Glomerular visceral epithelial cell (primary cell): ENCODE results near the gene LEMD1.

ENCODE experiments used
- DNase-seq: peaks from one replicate; pipeline ENCODE4 v3.0.0-alpha.2; 2016; ENCODE audit errors: extremely low spot score

Gene LEMD1, protein sequence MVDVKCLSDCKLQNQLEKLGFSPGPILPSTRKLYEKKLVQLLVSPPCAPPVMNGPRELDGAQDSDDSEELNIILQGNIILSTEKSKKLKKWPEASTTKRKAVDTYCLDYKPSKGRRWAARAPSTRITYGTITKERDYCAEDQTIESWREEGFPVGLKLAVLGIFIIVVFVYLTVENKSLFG

DNA sequence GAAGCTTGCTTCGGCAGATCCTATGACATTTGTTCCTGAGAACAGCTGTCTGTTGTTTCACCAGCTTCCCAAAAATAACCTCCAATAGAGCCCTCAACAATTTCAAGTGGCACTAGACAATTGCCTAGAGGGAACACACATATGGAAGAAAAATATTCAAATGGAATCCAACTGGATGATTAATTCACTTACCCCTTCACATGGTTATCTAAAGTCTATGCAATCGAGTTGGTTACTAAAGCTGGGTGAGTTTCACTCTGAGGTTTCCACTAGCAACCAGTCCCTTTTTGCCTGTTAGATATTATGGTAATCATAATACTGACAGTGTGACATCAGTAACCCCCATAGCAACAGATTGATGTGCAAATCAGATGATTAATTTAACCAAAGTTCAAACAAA lies at the start of gene LEMD1:
Gene LEMD1, minus strand, starts transcription at position 259 of the 400 bp plus-strand sequence. CDS start 1,520 bp downstream, outside the sequence.
- DNase-seq: no peak

DNA sequence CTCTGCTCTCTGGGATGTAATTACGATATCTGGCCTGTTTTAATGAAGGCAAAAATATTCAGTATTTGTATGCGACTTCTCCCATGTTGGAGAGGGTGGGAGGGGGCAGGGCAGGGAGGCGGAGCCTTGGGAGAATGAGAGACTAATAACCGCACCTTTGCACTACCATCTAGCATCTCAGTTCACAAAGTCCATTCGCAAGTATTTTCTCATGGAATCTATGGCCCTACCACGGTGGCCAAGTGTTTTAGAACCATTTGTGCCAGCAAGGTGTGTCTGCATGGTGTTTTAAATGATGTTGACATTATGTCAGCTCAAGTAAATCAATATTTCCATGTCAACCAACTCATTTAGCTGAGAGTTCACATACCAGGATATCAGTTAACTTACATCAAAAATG lies 48.3 kb upstream of the LEMD1 start:
- DNase-seq: no peak

DNA sequence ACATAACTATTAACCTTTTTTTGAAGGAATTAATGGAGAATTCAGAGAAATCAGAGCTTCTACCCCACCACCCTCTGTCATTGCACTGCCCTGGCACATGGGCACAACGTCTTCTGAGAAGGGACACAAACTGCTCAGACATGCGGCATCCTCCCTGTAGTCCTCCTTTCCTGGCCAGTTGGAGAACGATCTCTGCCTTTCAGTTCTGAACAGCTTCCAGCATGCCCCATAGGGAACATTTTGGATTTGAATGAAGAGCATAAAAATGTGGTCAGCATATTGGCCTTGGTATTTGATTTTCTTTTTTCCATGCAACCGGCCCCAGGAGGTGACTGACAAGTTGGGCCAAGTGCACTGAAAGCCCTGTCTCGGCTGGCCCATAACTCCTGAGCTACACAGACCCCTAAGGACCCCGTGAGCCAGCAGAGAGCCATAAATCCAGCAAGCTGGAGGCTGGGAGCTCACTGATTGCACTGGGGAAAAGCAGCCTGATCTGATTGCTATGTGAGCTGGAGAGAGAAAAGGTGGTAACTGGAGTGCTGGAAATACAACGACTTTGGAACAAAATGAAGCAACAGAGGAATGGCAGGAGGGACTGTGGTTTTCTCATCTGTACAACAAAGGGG lies 44.9 kb upstream of the LEMD1 start:
- no peak for DNase-seq

DNA sequence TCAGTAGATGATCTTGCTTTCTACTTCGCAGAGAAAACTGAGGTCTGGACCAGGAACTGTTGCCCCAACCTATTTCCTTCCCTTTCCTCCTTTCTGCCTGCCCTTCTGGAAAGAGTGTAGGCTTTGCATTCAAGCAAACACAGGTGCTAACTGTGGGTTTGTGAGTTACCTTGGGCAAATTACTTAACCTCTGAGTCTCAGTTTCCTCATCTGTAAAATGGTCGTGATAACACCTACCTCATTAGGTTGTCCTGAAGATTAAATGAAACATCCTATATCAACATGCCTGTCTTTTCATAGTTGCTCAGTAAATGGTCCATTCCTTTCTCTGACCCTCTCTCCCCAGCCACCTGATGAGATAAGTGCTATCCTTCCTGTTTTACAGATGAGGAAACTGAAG lies 43.5 kb upstream of the LEMD1 start:
- DNase-seq: no peak

DNA sequence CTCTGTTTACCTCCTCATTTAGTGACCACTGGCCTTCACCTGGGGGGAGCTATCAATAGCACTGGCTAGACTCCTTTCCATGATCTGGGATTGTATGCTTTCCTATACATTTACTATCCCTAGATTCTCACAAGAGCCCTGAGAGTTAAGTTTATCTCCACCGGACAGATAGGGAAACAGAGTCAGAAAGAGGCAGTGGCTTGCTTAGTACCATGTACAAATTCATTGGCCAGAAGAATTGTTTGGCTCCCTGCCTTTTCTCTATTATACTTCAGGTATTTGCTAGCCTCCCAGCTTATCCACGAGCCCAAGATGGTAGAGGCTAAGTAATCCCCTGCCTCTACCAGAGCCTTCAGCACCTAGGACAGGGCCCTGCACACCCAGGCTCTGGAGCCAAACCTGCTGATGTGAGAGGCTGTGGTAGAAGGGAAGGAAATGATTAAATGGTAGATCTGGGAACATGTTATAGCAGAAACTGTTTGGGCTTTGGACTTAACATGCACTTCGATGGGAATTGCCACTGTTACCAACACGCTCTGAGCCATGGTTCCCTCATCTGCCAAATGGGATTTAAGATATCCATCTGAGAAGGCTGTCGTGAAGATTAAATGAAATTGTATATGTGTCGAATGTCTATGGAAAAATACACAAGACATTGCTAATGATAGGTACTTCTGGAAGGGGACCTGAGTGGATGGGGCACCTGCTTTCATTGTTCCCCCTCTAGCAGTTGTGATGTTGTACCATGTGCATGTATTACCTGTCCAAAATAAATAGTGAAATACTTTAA lies 37.1 kb upstream of the LEMD1 start:
- DNase-seq: peak; percentile 48

DNA sequence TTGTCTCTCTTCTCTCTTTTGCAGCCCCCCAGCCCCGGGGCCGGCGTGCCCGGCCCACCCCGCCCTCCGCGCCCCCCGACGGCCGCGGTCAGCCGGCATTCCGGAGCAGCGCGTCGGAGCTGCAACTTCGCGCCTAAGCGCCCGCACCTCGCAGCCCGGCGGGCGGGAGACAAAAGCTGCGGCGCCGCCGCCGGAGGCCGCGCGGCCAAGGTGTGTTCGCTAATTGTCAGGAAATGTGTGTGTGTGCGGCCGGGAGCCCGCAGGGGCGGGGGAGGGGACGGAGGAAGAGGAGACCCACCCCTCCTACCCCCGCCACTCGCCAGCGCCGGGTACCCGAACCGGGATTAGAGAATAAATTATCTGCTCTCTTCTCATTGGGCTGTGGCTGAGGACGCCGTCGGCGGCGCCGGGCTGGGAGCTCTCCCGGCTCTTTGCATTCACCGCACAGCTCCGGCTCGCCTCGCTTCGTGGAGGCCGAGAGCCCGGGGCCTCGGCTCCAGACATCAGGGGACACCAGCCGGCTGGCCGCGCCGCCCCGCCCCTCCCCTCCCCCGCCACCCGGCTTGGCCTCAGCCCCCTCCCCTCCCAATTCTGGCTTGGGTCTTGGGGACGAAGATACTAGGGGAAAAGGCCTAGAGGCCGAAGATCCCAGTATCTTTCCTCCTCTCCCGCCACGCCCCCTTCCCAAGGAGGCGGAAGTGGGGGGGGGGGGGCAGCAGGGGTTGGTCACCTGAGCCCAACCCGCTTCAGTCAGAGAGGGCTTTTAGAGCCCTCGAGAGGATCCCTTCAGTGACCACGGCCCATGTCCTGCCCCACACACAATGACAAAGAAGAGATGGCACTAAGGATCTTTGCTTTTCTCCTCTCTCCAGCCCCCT lies 35.3 kb upstream of the LEMD1 start:
- no peak for DNase-seq

DNA sequence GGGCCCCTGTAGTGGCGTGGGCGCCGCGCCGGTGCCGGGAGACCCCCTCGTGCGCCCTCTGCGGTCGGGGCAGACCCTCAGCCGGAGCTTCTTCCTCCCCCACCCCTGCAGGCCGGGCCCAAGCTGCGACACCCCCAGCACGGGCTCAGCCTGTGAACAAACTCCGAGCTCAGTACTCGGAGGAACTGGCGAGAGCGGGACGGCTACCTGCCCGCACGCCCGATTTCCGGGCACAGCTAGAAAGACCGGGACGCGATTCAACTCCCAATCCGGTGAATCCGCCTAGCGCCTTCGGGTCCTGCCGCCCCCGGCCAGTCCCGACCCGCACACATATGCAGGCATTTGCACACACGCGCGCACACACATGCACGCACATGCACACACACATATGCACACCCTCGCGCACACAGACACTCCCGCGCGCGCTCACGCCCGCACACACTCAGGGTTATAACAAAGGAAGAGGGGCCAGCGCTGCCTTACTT lies 34.6 kb upstream of the LEMD1 start:
- DNase-seq: no peak

DNA sequence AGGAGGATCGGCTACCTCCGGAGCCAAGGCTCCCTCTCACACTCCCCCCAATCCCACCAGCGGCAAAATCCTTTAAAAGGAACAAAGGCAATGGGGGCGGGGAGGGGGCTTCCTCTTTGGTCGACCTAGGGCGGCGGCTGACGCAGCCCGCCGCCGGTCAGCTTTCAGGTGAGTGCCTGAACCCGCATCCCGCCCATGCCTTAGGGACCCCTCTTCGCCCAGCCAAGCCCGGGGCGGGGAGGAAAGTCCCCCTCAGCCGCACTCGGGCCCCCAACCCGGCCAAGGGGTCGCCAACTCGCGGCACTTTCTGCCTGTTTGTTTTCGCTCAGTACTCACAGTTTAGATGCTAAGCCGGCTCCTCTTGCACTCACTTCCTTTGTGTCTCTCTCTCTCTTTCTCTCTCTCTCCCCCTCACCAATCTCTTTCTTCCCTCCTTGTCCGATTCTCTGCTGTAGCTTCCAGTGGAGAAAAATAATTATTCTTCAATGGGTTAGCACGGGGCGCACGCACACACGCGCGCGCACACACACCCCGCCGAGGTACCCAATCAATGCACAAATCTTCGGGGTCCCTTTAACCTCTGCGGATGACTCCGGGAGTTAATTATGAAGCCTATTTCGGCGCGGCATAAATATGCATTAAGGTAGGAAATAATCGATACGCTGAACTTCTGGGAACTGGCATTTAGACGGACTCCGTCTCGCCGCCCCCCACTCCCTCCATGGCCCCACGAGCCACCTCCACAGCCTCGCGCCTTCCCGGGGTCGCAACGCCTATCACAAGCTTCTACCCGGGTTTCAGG lies 33.9 kb upstream of the LEMD1 start, which contains the start of gene BLACAT1:
Gene BLACAT1, minus strand, starts transcription at position 465 of the 802 bp plus-strand sequence.
- no peak for DNase-seq

DNA sequence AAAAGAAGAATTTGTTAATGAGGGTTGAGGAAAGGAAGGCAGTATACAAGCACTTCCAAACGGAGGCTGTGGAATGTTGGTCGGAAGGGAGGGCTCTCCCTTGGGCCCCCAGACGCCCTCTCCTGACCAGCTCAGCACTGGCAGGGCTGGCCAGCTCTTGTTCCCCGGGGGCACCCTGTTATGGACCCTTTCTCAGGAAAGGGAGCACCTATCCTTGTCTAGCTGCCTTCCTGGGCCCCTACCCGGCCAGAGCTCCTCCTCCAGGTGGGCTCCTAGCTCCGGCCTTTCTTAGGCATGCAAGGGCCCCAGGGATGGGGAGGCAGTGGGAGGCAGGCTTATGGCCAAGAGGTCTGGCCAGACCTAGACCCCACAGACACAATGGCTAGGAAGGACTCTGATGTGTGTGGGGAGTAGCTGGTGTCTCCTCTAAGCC lies 33.1 kb upstream of the LEMD1 start:
- DNase-seq: no peak

DNA sequence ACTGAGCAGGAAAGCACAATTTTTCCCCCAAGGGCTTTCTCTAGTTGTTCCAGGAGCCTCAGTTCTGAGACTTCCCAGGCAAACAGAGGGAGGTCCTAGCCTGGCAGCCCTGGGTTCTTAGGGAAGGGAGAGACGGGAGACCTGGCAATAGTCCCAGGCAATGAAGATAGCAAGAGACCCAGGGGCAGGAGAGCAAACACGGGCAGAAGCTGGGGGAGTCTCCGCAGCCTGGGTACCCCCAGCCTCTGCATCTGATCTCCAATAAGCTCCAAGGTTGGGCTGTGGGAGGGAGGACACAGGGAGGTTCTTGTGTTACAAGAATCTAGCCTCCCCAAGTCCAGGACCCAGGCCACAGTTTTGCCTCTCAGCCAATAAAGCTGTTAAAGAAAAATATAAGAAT lies 31.6 kb upstream of the LEMD1 start:
- DNase-seq: no peak

DNA sequence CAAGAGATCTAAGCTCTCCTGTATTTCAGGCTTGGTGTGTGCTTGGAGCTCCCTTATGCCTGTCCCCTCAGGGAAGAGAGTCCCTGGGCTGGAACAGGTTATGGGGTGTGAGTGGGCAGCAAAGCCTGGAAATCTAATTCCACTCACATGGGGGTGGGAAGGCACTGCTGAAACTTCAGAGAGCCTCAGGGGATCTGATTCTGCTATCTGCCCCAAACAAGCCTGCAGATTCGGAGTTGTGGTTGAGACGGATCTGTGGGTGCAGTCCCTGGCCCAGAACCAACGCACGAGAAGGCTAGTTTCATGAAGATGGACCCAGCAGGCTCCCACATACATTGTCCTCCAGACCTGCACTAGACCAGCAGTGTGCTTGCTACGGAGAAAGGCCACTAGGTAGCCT lies 31.1 kb upstream of the LEMD1 start:
- no peak for DNase-seq

DNA sequence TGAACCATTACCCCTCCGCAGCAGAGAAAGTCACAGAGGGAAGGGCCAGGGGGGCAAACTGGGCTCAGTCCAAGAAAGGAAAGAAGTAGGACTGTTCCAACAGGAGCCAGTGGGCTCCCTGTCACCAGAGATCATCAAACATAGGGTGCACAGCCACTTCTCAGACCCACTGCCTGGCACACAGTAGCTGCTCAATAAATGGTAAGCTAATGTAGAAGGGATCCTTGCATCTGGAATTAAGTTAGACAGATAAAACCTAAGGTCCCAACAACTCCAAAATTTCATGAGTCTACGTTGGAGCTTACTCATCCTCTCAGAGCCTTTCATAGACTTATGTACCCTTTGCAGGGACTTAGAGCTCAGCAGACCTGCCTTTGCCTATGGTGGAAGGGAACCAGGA lies 30.5 kb upstream of the LEMD1 start:
- DNase-seq: no peak

DNA sequence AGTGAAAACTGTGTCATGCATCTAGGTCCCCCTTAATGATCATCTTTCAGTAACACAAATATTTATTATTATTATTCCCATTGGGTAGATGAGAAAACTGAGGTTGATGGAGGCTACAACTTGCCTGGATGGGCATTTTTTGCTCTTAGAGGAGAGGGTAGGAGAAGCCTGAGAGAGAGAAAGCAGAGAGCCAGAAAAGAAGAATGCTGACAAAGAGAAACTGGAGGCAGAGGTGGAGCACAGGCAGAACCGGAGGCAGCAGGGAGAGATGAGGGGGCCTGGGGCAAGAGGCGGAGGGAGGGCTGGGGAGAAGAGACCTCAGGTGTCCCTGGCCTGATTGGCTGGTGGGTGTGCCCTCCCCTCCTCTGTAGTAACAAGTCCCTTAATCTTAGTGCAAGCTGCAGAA lies 29.9 kb upstream of the LEMD1 start:
- DNase-seq: no peak

DNA sequence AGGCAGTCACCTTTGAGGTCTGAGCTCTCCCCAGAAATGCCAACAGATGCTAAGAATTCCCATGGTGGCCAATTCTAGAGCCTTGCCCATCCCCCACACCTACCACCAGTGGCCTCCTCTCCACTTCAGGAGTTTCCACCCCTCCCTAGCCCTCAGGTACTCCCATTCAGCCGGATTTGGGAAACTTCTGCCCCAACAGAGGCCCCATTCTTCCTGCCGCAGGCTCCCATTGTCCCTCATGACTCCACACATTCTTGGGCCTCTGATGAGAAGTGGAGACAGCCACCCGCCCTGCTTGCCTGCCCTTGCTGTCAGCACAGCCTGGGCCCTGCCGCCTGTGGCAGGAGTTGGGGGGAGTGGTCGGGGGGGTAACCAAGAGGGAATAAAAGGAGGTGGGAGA lies 29.3 kb upstream of the LEMD1 start:
- DNase-seq: no peak

DNA sequence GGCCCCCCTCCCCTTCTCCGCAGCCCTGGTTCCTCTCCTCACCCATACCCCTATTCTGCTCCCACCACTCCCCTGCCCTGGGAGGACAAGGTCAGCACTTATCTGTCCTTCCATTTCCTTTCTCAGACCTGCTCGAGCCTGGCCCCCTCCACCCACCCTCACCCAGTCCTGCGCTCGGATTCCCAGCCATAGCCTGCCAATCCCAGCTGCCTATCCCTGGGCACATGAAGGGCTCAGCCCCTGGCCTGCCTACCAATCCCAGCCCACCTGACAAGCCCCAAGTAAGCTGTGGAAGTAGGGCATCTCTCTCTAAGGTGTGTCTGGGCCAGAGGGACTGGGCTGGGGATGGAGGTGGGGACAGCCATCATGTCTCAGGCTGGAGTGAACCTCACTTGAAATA lies 28.6 kb upstream of the LEMD1 start:
- no peak for DNase-seq

DNA sequence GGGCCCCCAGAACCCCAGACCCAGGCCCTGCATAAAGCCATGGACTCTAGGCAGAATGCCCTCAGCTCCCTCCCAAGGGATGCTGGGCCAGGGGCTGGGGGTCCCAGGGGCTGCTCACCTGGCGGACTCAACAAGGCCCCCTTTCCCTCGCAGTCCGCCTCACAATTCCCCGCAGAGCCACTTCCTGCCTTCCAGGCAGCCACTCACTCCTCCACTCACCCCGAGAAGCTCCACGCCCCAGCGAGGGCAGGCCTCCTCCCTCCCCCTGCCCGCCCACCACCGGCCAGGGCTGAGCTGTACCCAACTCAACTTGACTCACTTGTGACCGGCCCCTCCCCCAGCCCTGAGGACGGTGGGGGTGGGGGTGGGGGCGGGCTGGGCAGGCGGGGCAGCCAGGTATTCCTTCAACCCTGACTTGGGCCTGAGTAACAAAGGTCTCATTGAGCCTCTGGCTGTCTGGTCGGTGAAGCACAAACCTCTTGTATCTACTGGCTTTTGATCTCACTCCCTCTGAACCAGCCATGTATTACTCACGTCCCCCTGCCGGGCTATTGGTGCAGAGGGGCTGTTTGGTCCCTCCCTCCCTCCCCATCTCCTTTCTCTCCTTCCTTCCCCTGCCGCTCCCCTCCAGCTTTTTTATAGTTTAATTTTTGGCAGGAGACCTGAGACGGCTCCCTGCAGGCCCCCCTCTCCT lies 28.0 kb upstream of the LEMD1 start:
- DNase-seq: peak; percentile 90

DNA sequence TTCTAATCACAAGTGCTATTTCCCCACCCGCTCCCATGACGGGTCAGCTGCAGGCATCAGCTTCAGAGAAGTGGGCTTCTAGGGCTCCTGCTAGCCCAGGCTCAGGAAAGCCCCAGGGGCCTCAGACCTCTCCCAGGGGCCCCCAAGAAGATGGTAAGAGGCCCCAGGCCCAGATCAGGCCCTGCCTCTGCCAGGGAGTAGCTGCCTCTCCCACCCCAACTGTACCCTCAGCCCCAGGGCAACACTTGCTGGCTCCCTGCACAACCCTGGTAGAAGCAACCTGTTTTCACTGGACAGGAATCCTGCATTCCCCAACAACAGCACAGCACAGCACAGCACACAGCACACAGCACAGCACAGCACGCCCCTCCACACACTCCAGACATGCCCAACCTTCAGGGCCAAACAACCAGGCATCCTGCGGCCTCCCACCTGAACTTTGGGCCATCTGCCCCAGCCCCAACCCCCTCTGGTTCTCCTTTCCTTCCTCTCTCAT lies 27.4 kb upstream of the LEMD1 start:
- DNase-seq: no peak

DNA sequence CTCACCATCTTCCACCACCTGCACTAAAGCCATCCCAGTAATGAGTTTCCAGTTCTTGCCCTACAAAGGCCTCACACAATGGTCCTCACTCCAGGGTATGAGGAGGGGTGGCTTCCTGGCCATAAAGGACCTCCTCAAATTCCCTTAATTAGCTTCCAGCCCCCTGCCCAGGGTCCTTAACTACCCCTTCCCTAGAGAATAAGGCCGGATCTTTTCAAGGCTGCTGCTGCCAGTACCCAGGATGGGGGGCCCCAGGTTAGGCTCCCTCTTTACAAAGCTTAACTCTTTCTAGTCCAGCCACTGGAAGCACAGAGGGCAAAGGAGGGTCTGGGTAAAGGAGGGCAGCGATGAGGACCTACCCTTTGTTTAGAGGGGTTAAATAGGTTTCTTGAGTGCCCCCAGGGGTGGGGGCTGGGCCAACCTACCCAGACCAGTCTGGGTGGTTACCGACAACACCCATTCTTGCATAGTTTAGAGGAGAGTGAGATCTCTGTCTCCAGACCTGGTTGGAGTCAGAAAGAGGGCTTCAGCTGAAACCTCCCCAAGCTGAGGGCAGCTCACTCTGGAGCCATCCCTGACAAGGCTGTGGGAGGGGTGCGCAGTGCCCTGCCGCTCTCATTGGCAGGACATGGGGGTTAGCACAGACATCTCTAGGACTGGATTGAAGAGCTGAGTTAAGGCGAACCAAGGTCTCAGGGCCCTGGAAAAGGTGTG lies 26.8 kb upstream of the LEMD1 start:
- no peak for DNase-seq
